GM18517 (cell line): Measurements from ENCODE around the gene PLEKHA7.

ENCODE experiments used
- ATAC-seq: cut with Tn5 transposase; IDR thresholded peaks from one replicate; pipeline ENCODE4 v1.9.1; 2021; ENCODE audit warnings: mild to moderate bottlenecking, moderate library complexity; ENCODE audit not compliant: unreplicated experiment

PLEKHA7 gene

GRCh38 chr11:16946477-16947282, 67.5 kb downstream of the PLEKHA7 start:
- ATAC-seq = peak; percentile 68

DNA sequence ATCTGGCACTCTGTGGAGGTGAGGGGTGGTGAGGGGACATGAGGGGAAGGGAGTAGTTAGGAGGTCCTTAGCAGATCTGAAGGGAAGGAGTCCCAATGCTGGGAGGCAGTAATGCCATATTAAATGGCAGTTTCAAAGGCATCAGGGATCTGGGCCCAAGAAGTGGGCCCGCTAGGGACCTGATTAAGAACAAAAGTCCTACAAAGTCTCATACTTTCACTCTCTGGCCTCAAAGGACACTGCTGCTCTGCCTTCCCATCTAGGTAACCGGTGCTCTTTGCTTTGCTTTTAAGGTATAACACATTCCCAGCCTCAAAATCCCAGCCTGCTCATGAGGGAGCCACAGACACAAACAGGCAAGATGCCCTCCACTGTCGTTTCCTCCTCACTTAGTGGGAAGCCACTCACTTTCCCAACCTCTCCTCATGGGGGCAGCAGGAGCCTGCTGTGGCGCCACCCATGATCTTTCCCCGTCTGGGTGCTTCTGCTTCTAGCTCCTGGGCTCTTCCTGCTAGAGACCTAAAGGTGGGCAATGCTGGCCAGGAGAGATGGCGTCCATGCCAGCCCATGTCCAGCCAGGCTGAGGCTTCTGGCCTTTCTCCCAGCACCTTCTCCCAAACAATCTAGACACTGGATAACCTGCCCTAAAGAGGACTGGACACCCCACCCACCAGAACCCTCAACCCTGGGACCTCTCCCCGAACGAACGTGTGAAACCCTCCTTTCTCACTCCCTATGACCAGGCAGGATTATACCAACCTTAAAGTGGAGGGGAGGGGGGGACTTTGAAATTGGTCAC, 68.3 kb downstream of the PLEKHA7 start:
- peak; percentile 73 for ATAC-seq

DNA sequence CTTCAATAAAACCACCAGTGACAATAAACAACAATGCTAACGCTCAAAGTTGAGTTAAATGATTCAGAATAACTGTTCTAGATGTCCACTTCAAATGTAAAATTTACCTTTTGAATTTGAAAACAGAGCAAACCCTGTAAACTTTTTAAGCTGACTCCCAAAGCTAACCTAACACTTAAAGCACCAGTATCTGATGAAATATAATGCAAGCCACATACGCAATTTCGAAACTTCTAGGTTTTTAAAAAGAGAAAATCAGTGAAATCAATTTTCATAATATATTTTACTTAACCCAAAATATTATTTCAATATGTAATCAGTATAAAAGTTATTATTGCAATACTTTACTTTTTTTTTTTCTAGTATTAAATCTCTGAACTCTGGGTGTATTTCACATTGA, 71.3 kb downstream of the PLEKHA7 start:
- ATAC-seq = no peak

- ATAC-seq = no peak
Measured at GRCh38 chr11:16942342-16942741, 71.9 kb downstream of the PLEKHA7 start.

- no peak for ATAC-seq
Measured at GRCh38 chr11:16941935-16942334, 72.3 kb downstream of the PLEKHA7 start.

- ATAC-seq = no peak
Measured at GRCh38 chr11:16938061-16938460, 76.2 kb downstream of the PLEKHA7 start.

- no peak for ATAC-seq
Measured at GRCh38 chr11:16936643-16937042, 77.6 kb downstream of the PLEKHA7 start.

GRCh38 chr11:16935518-16936302, 78.5 kb downstream of the PLEKHA7 start:
- ATAC-seq = no peak

- ATAC-seq = no peak
Measured at GRCh38 chr11:16933756-16934603, 80.2 kb downstream of the PLEKHA7 start.

- ATAC-seq = no peak
Measured at GRCh38 chr11:16933291-16933690, 80.9 kb downstream of the PLEKHA7 start.

DNA sequence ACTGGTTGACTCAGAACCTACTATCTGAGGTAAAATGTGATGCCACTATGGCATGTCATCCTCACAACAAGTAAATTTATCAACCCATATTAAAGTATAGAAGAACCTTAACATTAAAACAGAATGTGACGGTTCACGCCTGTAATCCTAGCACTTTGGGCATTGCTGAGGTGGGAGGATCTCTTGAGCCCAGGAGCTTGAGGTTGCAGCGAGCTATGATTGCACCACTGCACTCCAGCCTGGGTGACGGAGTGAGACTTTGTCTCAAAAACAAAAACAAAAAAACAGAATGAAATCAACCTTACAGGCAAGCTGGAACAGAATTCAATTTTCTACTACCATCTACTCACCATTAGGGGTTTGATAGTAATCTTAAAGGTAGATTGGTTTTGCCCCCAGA, 86.2 kb downstream of the PLEKHA7 start:
- ATAC-seq = no peak

- ATAC-seq = no peak
Measured at GRCh38 chr11:16926883-16927626, 87.2 kb downstream of the PLEKHA7 start.

DNA sequence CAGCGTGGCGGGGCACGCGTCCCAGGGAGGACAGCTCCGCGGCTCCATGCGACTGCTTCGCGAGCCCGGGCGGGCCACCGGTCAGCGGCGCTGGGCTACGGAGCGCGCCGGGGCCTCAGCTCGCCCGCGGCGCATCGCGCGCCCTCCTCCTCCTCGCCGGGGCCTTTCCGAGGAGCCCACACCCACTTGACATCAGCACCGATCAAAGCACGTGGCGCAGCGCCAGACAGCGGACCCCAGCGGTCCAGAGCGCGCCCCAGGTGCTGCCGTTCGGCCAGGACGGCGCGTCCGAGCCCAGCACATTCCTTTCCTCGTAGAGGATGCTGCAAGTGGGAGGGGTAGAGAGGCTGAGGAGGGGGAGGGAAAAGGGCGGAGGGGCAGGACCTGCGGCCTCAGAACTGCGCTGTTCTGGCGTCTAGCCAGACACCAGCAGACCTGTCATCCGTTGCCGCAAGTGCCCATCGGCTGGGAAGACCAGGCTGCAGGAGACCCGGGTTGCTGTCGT, 88.6 kb downstream of the PLEKHA7 start:
- ATAC-seq = peak; percentile 45

DNA sequence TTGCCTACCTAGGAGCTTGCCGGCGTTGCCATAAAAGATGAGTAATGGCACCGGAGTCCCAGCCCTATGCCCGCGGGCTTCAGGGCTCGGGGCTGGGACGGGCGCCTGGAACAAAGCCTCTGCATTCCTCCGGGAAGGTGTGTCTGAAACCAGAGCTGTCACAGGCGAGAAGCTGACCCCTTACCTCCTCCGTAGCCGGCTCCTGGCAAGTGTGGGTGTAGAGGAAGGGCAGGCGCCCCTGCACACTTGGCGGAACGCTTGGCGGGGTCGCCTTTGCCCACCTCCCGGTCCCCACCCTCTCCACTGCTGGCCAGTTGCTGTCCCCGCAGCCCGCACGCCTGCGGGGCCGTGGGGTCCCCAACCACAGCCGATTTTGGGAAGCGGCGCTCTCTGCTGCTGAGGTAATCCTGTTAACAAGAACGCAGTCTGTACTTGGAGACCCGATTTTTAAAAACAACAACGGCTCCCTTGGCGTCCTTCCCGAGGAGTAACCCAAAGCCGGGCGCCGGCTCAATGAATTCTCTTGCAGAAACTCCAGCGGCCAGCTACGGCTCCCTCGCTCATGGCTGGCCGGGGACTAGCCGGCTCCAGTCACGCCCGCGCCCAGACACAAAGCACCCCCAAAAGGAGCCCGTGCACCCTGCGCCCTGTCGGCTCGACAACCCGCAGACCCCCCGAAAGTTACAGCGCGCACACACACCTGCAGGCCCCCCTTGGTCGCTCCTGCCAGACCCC, 89.2 kb downstream of the PLEKHA7 start:
- peak; percentile 29 for ATAC-seq

- peak; percentile 34 for ATAC-seq
Measured at GRCh38 chr11:16924462-16924825, 89.8 kb downstream of the PLEKHA7 start.

GRCh38 chr11:16923987-16924386, 90.2 kb downstream of the PLEKHA7 start:
- ATAC-seq = peak; percentile 68

DNA sequence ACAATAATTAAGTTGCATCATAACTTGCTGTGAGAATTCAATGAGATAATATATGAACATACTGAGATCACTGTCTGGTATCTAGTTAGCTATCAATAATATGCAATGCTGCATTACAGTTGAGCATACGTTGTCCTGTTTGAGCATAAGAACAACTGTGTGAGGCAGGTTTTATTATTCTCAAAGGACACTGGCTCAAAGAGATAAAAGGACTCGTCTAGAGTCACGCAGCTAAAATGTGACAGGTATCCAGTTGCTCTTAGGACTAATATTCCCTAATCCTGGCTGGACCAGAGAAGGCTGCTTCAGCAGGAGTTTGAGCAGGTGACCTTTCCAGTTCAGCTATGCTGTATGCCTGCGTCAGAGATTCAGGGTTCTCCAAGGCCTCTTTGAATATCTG, 92.5 kb downstream of the PLEKHA7 start:
- no peak for ATAC-seq

DNA sequence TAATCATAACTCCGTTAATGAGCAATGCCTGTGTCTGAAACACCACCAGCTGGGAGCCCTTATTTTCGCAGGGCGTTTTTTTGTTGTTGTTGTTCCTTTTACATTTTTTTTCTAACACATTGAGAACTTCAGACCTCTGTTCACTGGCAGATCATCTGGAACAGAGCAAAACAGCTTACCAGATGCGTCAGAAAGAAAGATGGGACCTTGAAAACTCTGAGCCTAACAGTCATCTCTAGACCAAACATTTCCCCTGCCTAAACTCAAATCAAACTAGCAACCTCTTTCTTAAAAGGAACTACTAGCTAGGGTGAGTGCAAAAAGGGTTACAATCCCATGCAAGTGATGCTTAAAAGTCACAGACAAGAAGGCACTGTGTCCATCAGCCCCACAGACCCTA, 93.2 kb downstream of the PLEKHA7 start:
- no peak for ATAC-seq

DNA sequence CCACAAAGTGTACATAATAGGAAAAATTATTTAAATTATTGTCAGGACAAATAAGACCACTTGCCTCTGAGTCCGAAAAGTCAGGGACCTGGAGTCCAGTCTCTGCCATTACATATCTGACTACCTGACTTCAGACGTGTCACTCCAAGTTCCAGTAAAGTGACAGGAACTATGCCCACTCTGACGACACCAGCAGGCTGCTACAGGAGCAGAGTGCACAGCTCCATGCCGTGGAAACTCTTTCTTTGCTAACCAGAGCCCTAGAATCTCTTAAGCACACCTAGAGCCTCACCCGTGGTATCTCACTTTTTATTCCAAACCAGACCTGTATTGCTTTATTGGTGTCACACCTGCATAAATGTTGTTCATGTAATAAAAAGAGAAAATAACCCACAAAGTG, 93.7 kb downstream of the PLEKHA7 start:
- ATAC-seq = no peak
